Parathyroid adenoma (tissue), 2 donors: Measurements from ENCODE around the gene ST3GAL3.
A peak's percentile ranks its signal among the peaks of the same experiment; 100 is the strongest.

Source experiments
- H2AFZ ChIP-seq: fragments of 300-600 bp; sonication (generic); one replicate; pipeline ENCODE4 v1.7.0; 2017; ENCODE audit warnings: antibody characterized with exemption, mild to moderate bottlenecking
- H3K27ac ChIP-seq: fragments of 300-600 bp; sonication (generic); one replicate; pipeline ENCODE4 v1.7.0; 2017
- H3K27me3 ChIP-seq: fragments of 300-600 bp; sonication (generic); one replicate; pipeline ENCODE4 v1.7.0; 2017; ENCODE audit warnings: low read length; ENCODE audit not compliant: control insufficient read depth, insufficient read depth
- H3K36me3 ChIP-seq: fragments of 300-600 bp; sonication (generic); one replicate; pipeline ENCODE4 v1.7.0; 2017; ENCODE audit warnings: low read length; ENCODE audit not compliant: control insufficient read depth, insufficient read depth
- H3K4me1 ChIP-seq: fragments of 300-600 bp; sonication (generic); one replicate; pipeline ENCODE4 v1.7.0; 2017; ENCODE audit warnings: control low read depth
- H3K4me2 ChIP-seq: fragments of 300-600 bp; sonication (generic); one replicate; pipeline ENCODE4 v1.7.0; 2017; ENCODE audit warnings: low read length
- H3K4me3 ChIP-seq: fragments of 300-600 bp; sonication (generic); one replicate; pipeline ENCODE4 v1.7.0; 2017; ENCODE audit warnings: low read depth, low read length
- H3K79me2 ChIP-seq: fragments of 300-600 bp; sonication (generic); one replicate; pipeline ENCODE4 v1.7.0; 2017; ENCODE audit warnings: control low read depth
- H3K9ac ChIP-seq: fragments of 300-600 bp; sonication (generic); one replicate; pipeline ENCODE4 v1.7.0; 2017; ENCODE audit warnings: mild to moderate bottlenecking
- H3K9me3 ChIP-seq: fragments of 300-600 bp; sonication (generic); one replicate; pipeline ENCODE4 v1.7.0; 2017; ENCODE audit warnings: low read length; ENCODE audit not compliant: control insufficient read depth
- TF ChIP-seq, protein P1 (sequence below): fragments of 300-600 bp; sonication (generic); IDR thresholded peaks from one replicate; pipeline ENCODE4 v1.7.0; 2017; ENCODE audit warnings: antibody characterized with exemption, mild to moderate bottlenecking
- donor health status: primary hyperparathyroidism.

Gene ST3GAL3

DNA sequence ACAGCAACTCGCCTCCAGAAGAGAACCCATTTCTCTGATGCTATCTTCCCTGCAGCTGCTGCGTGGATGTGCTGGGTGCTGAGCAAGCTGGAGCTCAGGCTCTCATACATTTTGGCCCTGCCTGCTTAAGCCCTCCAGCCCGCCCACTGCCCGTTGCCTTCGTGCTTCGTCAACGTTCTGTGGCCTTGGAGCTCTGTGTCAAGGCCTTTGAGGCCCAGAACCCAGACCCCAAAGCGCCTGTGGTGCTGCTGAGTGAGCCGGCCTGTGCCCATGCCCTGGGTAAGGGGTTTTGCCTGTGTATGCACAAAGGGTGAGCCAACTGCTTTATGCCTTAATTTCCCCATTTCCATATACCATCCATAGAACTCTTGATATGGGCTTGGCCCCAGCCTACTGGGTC lies 263.6 kb downstream of the ST3GAL3 start:
- H3K27me3 ChIP-seq = no peaks in the 10 kb centered on the region

DNA sequence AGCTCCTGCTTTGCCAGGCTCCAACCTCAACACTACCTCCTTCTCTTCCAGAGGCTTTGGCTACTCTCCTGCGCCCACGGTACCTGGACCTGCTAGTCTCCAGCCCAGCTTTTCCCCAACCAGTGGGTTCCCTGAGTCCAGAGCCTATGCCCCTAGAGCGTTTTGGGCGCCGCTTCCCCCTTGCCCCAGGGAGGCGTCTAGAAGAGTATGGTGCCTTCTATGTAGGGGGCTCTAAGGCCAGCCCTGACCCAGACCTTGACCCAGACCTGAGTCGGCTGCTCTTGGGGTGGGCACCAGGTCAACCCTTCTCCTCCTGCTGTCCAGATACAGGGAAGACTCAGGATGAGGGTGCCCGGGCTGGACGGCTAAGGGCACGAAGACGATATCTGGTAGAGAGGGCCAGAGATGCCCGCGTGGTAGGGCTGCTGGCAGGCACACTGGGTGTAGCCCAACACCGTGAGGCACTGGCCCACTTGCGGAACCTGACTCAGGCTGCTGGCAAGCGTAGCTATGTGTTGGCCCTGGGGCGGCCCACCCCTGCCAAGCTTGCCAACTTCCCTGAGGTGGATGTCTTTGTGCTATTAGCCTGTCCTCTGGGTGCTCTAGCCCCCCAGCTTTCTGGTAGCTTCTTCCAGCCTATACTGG lies 264.1 kb downstream of the ST3GAL3 start:
- no peak overlapping the region for H2AFZ ChIP-seq
- H3K4me2 ChIP-seq = no peak overlapping the region
- H3K27ac ChIP-seq = no peak overlapping the region
- H3K79me2 ChIP-seq = no peaks in the 10 kb centered on the region
- H3K4me1 ChIP-seq = peaks cover 7% of the 10 kb centered on the region
- TF ChIP-seq, protein P1, sequence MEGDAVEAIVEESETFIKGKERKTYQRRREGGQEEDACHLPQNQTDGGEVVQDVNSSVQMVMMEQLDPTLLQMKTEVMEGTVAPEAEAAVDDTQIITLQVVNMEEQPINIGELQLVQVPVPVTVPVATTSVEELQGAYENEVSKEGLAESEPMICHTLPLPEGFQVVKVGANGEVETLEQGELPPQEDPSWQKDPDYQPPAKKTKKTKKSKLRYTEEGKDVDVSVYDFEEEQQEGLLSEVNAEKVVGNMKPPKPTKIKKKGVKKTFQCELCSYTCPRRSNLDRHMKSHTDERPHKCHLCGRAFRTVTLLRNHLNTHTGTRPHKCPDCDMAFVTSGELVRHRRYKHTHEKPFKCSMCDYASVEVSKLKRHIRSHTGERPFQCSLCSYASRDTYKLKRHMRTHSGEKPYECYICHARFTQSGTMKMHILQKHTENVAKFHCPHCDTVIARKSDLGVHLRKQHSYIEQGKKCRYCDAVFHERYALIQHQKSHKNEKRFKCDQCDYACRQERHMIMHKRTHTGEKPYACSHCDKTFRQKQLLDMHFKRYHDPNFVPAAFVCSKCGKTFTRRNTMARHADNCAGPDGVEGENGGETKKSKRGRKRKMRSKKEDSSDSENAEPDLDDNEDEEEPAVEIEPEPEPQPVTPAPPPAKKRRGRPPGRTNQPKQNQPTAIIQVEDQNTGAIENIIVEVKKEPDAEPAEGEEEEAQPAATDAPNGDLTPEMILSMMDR = no peak
- no peaks in the 10 kb centered on the region for H3K27me3 ChIP-seq
- no peak overlapping the region for H3K9ac ChIP-seq
- no peaks in the 10 kb centered on the region for H3K36me3 ChIP-seq
- H3K4me3 ChIP-seq = no peak overlapping the region
- H3K9me3 ChIP-seq = no peaks in the 10 kb centered on the region

More for the DNA sequence above, 263.6 kb downstream of the ST3GAL3 start:
- no peak overlapping the region for H3K4me2 ChIP-seq
- H2AFZ ChIP-seq = no peak overlapping the region
- no peaks in the 10 kb centered on the region for H3K9me3 ChIP-seq
- peaks cover 7% of the 10 kb centered on the region for H3K4me1 ChIP-seq
- H3K36me3 ChIP-seq = no peaks in the 10 kb centered on the region
- H3K4me3 ChIP-seq = no peak overlapping the region
- no peaks in the 10 kb centered on the region for H3K79me2 ChIP-seq
- no peak overlapping the region for H3K9ac ChIP-seq
- TF ChIP-seq, protein P1 = no peak
- no peak overlapping the region for H3K27ac ChIP-seq

DNA sequence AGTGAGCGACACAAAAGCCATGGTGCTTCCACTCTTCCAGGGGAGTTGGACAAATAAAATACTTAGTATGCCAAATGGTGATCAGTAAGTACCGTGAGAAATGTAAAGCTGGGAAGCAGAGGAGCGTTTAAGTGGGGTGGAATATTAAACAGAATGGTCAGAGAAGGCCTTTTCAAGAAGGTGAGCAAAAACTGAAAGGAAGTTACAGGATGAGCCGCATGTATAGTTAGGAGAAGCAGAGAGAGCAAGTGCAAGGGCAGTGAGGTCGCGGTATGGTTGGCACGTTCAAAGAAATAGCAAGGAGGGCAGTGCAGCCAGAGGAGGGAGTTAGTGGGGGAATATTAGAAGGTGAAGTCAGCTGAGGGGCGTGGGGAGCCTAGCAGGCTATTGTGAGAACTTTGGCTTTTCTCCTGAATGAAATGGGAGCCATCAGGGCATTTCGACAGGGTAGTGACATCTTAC lies 266.7 kb downstream of the ST3GAL3 start:
- TF ChIP-seq, protein P1 = no peak
- Histone ChIP-seq H3K27ac (peak overlapping the region; percentile 95), H3K4me3 (peak overlapping the region; percentile 95), H2AFZ (peak overlapping the region; percentile 88), H3K27me3 (no peaks in the 10 kb centered on the region), H3K4me1 (peaks cover 7% of the 10 kb centered on the region), H3K79me2 (no peaks in the 10 kb centered on the region), H3K4me2 (peak overlapping the region; percentile 85), H3K9ac (no peak overlapping the region), H3K36me3 (no peaks in the 10 kb centered on the region), H3K9me3 (no peaks in the 10 kb centered on the region)

DNA sequence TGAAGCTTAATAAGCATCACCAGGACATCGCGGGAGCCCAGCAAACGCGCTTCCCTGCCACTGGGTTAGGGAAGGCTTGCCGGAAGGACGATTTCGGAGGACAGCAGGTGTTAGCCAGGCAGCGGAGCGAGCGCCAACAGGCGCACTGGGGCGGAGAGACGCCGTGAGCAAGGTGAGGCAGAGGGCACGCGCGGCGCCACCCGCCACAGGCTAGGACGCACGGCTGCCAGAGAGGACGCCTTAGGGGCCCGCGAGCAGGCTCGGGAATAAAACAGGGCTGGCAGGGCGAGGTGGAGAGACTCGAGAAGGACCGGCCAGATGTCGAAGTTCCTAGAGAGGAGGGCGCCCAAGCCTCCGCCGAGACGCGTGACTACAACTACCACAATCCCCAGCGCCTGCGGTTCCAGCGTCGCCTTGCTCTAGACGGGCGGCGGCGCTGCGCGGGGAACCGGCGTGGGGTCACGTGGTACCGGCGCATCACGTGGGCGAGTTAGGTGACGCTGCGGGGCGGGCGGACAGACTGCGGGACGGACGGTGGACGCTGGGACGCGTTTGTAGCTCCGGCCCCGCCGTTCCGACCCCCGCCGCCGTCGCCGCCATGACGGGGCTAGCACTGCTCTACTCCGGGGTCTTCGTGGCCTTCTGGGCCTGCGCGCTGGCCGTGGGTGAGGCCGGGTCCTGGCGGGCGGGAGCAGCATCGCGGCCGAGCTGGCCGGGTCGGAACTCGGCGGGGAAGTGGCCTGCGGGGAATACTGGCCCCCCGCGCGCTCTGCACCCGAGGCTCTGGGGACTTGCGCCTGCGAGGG lies 267.3 kb downstream of the ST3GAL3 start, which contains the start of gene ATP6V0B:
Gene ATP6V0B (plus strand): TSS at position 518 of the 806 bp plus-strand sequence. CDS start 81 bp downstream, at position 599.
- no peaks in the 10 kb centered on the region for H3K27me3 ChIP-seq
- H3K27ac ChIP-seq = peak within 1 kb of the TSS; percentile 95
- no peaks in the 10 kb centered on the region for H3K9me3 ChIP-seq
- no peaks in the 10 kb centered on the region for H3K79me2 ChIP-seq
- peak within 1 kb of the TSS; percentile 88 for H2AFZ ChIP-seq
- peaks cover 7% of the 10 kb centered on the region for H3K4me1 ChIP-seq
- H3K4me2 ChIP-seq = peak within 1 kb of the TSS; percentile 85
- H3K4me3 ChIP-seq = peak within 1 kb of the TSS; percentile 95
- TF ChIP-seq, protein P1 = no peak
- peak within 1 kb of the TSS; percentile 89 for H3K9ac ChIP-seq
- no peaks in the 10 kb centered on the region for H3K36me3 ChIP-seq
